Hepatocyte (in vitro differentiated cells): ENCODE measurements around the gene HOXA6.

Experiments used
- EZH2 ChIP-seq: fragments of 200-600 bp; sonication (generic); IDR thresholded peaks from 2 replicates; pipeline ENCODE4 v1.6.1; 2016; ENCODE audit warnings: antibody characterized with exemption, mild to moderate bottlenecking, borderline replicate concordance
- EZH2phosphoT487 ChIP-seq: fragments of 200-600 bp; sonication (generic); IDR thresholded peaks from one replicate; pipeline ENCODE4 v1.6.1; 2018; ENCODE audit warnings: antibody characterized with exemption, mild to moderate bottlenecking, low read depth, moderate library complexity; ENCODE audit not compliant: unreplicated experiment, severe bottlenecking
- TF ChIP-seq, protein P1 (sequence below): fragments of 200-600 bp; sonication (generic); IDR thresholded peaks from 2 replicates; pipeline ENCODE4 v1.5.1; 2016; ENCODE audit warnings: antibody characterized with exemption, mild to moderate bottlenecking; ENCODE audit not compliant: poor library complexity

DNA sequence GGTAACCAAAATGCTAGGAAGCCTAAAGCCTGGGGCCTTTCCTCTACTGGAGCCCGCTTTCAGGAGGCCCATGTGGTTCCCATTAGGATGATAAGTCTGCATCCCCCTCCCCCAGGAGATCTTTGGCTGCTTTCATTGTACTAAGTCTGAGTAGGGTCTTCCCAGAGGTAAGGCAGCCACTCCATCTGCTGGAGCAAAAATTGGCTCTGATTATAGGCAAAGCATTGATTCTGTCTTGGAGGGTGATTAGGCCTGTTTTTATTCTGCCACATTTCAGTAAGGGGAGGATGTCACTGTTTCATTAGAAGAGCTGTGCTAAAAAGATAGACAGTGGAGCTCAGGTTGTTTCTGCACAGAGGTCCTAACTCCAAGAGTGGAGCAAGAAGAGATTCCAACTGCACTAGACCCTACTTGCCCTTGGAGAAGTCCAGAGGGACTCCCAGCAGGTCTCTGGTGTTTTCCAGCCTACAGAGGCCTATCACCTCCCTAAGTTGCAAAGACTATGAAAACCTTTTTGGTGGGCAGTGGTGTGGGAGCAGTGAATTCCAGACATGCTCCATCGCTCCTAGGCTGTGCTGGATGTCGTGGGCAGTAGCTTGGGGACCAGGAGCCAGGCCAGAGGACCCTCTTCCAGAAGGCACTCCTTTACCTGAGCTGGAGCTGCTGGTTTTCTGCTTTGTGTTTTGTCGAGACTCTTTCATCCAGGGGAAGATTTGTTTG lies 37.9 kb downstream of the HOXA6 start:
- TF ChIP-seq, protein P1, sequence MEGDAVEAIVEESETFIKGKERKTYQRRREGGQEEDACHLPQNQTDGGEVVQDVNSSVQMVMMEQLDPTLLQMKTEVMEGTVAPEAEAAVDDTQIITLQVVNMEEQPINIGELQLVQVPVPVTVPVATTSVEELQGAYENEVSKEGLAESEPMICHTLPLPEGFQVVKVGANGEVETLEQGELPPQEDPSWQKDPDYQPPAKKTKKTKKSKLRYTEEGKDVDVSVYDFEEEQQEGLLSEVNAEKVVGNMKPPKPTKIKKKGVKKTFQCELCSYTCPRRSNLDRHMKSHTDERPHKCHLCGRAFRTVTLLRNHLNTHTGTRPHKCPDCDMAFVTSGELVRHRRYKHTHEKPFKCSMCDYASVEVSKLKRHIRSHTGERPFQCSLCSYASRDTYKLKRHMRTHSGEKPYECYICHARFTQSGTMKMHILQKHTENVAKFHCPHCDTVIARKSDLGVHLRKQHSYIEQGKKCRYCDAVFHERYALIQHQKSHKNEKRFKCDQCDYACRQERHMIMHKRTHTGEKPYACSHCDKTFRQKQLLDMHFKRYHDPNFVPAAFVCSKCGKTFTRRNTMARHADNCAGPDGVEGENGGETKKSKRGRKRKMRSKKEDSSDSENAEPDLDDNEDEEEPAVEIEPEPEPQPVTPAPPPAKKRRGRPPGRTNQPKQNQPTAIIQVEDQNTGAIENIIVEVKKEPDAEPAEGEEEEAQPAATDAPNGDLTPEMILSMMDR = no peak
- TF ChIP-seq EZH2 = no peak
- TF ChIP-seq EZH2phosphoT487 = no peak
